GM12872 (cell line): ENCODE measurements around the gene RPTN.

Experiments
- TF ChIP-seq, protein P1 (sequence below): IDR thresholded peaks from 3 replicates; pipeline ENCODE4 v1.5.1; 2011; ENCODE audit warnings: low read depth, mild to moderate bottlenecking, low read length, moderate library complexity; ENCODE audit not compliant: insufficient read depth

Gene RPTN

DNA sequence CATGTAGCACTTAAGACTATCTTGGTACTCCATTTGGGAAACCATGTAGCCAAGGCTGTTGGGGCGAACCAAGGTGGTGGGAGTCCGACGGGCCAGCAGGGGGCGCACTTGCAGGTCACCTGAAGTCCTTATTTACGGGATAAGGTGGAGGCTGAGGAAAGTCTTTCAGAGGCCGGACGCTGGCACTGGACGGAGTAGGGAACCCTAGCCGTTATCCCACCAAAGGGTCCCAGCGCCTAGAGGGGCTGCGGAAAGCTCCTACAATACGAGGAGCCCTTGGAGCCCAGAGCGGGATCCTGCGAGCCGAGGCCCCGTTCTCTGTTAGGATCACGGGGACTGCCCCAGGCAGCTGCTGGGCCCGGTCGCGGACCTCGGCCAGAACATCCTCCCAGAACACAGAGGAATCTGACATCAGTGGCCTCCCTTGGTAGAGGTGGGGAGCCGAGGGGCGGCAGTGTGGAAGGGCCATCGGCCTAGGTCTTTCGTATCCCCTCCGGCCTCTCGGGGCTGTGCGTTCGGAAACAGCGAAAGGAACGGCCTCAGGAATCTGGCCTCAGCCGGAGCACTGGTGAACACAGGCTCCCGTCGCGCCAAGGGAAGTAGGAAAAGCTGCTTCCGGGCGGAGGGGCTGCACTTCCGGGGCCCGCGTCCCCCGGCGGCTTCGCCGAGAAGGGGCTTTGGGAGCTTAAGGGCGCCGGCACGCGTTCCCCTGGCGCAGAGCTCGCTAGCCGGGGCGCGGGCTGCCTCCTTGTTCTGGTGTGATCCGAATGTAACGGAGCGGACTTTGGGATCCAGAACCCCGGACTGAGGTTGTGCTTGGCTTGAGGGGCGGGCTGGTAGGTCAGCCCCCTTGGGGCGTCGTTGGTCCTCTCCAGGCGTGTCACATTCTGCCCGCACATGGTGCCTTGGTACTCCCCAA, 29.9 kb upstream of the RPTN start:
- TF ChIP-seq, protein P1, sequence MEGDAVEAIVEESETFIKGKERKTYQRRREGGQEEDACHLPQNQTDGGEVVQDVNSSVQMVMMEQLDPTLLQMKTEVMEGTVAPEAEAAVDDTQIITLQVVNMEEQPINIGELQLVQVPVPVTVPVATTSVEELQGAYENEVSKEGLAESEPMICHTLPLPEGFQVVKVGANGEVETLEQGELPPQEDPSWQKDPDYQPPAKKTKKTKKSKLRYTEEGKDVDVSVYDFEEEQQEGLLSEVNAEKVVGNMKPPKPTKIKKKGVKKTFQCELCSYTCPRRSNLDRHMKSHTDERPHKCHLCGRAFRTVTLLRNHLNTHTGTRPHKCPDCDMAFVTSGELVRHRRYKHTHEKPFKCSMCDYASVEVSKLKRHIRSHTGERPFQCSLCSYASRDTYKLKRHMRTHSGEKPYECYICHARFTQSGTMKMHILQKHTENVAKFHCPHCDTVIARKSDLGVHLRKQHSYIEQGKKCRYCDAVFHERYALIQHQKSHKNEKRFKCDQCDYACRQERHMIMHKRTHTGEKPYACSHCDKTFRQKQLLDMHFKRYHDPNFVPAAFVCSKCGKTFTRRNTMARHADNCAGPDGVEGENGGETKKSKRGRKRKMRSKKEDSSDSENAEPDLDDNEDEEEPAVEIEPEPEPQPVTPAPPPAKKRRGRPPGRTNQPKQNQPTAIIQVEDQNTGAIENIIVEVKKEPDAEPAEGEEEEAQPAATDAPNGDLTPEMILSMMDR, result peak; percentile 90

DNA sequence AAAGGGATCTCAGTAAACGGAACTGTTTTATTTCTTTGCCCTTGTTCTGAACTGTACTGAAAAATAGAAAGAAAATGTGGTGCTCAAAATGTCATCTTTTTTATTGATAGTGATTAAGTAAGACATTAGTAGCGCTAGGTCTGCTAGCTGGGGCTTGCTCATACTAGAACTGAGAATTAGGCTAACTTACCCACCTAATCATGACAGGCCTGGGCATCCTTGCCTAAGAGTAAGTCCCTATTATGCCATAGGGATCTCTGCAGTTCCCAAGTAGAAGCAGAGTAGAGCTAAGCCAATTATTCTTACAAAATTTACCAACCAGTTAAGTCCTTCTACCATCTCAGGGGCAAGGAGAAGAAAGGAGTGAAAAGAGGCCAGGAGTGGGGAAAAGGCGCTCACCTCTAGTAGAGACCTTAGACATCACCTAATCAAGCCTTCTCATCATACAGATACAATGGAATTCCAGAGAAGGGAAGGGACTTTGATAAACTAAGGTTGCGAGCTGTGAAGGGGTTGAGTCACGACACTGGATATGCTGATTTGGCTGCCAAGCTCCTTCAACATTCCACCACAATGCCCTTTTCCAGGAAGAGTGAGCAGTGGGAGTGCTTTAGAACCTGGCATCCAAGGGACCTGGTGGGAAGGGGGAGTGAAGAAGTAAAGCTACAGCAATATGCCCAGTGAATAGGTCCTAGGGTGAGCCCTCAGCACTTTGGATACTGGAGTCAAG, 27.7 kb upstream of the RPTN start:
- TF ChIP-seq, protein P1, result no peak

DNA sequence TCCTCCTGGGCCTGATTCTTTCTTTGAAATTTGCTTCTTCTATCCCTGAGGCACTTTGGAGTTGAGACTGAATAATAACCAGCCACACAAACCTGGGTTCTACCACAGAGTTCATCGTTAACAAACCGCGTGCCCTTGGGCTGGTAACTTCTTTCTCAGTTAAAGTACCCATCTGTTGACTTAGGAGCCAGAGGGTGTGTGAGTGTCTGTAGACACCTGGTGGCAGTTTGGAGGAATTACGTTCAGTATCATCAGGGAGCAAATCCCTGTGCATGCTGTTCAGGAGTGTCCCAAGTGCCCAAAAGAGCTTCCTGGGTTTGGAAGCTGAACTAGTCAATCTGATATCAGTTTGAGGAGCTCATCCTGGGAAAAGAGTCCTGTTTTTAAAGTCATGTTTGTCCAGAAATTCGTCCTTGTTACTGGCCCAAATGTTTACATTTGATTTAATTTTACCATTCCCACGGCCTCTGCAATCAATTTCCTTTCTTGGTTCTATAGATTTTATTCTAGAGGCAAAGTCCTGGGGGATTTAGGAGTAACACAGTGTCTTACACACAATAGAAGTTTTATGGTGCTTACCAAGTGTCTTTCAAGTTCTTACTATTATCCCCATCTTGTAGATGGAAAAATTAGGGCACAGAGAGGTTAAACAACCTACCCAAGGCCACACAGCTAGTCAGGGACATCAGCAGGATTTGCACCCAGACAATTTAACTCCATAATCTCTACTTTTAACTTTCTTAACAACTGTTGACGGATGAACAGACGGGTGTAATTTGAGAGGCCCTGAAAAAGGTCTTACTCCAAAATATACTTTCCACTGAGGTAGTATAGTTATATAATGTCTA, 26.7 kb upstream of the RPTN start:
- TF ChIP-seq, protein P1, result peak; percentile 83

DNA sequence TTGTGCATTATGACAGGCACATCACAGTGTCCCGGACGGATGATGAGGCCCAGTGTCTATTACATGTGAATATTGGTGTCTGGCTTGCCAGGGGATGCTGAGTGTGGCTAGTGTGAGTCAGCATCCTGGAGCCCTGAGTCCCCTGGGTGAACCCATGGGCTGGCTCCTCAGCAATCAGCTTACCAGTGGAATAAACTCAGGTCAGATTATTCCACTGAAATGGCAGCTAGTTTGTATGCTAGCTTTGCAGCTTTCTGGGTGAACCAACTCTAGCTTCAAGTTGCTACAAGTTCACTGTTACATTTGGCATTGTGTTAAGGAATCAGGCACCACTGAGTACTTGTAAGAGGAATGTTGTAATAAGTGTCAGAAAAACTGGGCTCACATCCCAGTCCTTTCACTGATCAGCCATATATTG, 23.9 kb upstream of the RPTN start:
- TF ChIP-seq, protein P1, result no peak

DNA sequence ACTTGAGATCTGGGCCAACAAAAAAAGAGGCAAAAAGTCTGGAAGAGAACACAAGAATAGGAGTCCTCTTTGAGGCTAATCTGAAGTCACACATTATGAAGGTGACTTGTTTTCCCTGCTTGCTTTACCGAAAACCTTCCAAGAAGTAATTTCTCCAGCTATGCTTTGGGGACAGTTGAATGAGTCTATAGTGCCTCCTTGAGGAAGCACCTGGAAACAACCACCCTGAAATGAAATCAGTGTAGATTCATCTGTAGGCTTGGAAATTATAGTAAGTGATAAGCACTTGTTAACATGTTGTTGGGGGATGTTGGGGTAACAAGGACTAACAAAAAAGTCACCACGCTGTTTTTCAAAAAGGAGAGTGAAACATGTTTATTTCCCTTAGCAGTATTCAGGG, 23.4 kb upstream of the RPTN start:
- TF ChIP-seq, protein P1, result peak; percentile 57

DNA sequence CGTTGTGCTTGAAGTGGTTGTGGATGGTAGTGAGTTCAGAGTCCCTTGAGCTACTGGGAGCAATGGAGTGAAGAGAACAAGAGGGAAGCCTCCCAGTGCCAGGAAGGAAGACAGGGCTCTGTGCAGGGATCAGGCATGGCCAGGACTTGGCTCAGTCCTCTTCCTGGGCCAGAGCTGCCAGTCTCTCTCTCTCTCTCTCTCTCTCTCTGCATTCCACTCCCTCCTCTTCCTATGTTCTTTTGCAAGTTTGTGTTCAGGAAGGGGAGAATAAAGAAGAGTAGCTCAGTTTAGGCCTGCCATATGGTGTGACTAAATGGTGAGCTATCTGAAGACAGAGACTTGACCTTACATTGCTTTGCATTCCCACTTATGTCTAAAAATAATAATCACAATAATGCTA, 20.5 kb upstream of the RPTN start:
- TF ChIP-seq, protein P1, result no peak

DNA sequence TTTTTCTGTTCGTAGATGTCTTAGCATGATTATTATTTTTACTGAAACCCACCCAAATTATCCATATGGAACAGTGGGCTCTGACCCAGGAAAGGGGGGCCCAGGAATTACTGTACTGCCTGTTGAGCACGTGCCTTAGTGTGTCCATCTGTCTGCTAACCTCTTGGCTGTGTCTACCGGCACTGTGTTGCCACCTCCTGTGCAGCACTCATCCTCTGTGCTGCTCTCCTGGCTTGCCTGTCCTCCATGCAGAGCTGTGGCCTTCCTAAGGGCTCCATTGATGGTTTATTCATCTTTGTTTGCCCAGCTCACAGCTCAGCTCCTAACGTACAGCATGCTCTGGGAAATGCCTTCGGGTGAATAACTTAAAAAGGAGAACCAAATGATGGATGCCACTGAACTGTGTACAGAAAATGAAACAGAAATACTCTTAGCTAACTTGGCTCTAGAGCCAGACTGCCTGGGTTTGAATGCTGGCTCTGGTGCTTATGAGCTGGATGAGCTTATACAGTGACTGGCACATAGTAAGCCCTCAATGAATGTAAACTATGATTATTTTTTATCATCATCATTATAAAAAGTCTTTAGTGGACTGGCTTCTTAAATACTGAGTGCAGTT, 11.4 kb upstream of the RPTN start:
- TF ChIP-seq, protein P1, result no peak
